Lower lobe of right lung (tissue), 2 donors: ENCODE data around the gene HSPA12B. TPM values are rescaled to one million over a fixed set of nuclear protein-coding genes. Genes with fewer than 3 reads are reported as not detected.

Experiments used
- ATAC-seq, 2 donors: fragments of 200-7000 bp; cut with Tn5 transposase; one replicate each; pipeline ENCODE4 v1.9.1; 2020 to 2022; ENCODE audit warnings: mild to moderate bottlenecking in 2 of 2, moderate library complexity in 2 of 2
- DNase-seq: peaks from one replicate; pipeline ENCODE4 v3.0.0-alpha.2; 2020
- H3K27ac ChIP-seq: fragments of 200-600 bp; one replicate; pipeline ENCODE4 v1.8.0; 2022
- H3K27me3 ChIP-seq: fragments of 200-600 bp; one replicate; pipeline ENCODE4 v1.8.0; 2022; ENCODE audit warnings: low read depth
- H3K36me3 ChIP-seq: fragments of 200-600 bp; one replicate; pipeline ENCODE4 v1.8.0; 2022; ENCODE audit warnings: mild to moderate bottlenecking
- H3K4me1 ChIP-seq: fragments of 200-600 bp; one replicate; pipeline ENCODE4 v1.8.0; 2022
- H3K4me3 ChIP-seq: fragments of 200-600 bp; one replicate; pipeline ENCODE4 v1.8.0; 2022; ENCODE audit warnings: mild to moderate bottlenecking
- H3K9me3 ChIP-seq: fragments of 200-600 bp; one replicate; pipeline ENCODE4 v1.8.0; 2022
- intact Hi-C: fragments of 100-400 bp; cut with DNase I; formaldehyde crosslinking; loops from one replicate; pipeline ENCODE4 v1.11.0; 2022
- total RNA-seq: library from RNA; stranded (reverse); fragmentation: NEBNext Ultra II Directional; extraction: Animal tissue kit (Norgen Biotek cat#: 25700); gene quantifications from one replicate; pipeline ENCODE4 v1.2.1, GENCODE V29; 2021
- TF ChIP-seq, protein P1 (sequence below): fragments of 200-600 bp; IDR thresholded peaks from one replicate; pipeline ENCODE4 v1.8.0; 2022; ENCODE audit warnings: antibody characterized with exemption, mild to moderate bottlenecking
- donor health status: DM: no; HTN: yes; CAD: no; lungs with severe emphysema.

Gene HSPA12B
- total RNA-seq, 1 donor from 2014 or later: 36.9 TPM

DNA sequence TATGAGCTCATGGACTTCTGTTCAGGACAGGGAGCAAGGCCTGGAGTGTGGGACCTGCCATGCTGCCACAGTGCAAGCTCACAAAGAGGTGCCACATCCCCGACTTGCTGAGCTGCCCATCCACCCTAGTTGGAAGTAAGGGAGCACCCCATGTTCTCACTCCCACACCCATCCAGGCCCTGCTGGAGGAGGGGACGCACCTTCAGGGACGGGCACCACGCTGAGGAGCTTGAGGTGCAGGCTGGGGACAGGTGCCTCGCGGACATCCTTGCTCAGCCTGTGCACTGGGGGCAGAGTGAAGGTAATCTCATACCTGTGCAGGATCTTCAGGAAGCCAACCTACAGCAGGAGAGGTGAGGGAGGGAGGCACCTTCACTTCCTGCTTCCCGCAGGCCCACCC, 22.8 kb downstream of the HSPA12B start:
- H3K4me3 ChIP-seq: no peak overlapping the region
- peaks cover 29% of the 10 kb centered on the region for H3K4me1 ChIP-seq
- DNase-seq (no peak), ATAC-seq (no peak)
- no peak overlapping the region for H3K27ac ChIP-seq
- peaks cover 2% of the 10 kb centered on the region for H3K27me3 ChIP-seq
- TF ChIP-seq, protein P1, sequence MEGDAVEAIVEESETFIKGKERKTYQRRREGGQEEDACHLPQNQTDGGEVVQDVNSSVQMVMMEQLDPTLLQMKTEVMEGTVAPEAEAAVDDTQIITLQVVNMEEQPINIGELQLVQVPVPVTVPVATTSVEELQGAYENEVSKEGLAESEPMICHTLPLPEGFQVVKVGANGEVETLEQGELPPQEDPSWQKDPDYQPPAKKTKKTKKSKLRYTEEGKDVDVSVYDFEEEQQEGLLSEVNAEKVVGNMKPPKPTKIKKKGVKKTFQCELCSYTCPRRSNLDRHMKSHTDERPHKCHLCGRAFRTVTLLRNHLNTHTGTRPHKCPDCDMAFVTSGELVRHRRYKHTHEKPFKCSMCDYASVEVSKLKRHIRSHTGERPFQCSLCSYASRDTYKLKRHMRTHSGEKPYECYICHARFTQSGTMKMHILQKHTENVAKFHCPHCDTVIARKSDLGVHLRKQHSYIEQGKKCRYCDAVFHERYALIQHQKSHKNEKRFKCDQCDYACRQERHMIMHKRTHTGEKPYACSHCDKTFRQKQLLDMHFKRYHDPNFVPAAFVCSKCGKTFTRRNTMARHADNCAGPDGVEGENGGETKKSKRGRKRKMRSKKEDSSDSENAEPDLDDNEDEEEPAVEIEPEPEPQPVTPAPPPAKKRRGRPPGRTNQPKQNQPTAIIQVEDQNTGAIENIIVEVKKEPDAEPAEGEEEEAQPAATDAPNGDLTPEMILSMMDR: no peak
- peaks cover 12% of the 10 kb centered on the region for H3K36me3 ChIP-seq
- no peaks in the 10 kb centered on the region for H3K9me3 ChIP-seq
- intact Hi-C loops: no loop called here

DNA sequence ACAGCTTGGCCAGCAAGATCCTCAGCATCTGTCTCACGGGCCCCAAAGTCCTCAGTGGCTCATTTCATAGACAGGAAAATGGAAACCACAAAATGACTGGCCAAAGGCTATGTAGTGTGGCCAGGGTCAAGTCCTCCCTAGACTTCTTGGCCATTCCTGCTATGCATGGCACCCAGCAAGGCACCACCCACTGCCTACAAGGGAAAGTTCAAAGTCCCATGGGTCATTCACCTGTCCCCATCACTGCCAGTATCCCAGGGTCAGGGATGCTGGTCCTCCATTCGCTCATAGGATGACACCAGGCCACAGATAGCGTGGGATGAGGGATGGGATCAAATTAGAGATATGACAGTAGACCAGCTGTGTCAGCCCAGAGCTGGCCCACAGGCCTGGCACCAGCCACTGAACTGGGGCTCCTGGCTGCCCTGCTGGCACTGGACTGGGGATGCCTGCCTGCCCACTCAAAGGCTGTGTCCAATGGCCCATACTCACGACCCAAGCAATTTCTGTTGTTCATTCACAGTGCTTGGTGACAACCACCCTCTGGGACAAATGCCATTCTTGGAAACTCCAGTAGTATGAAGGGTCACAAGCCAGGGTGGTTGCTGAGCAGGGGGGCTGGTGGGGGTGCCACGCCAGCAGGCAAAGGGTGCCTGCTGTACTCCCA, 23.5 kb downstream of the HSPA12B start:
- intact Hi-C loops: no loop called here
- peaks cover 29% of the 10 kb centered on the region for H3K4me1 ChIP-seq
- no peaks in the 10 kb centered on the region for H3K27me3 ChIP-seq
- H3K9me3 ChIP-seq: no peaks in the 10 kb centered on the region
- H3K36me3 ChIP-seq: peaks cover 11% of the 10 kb centered on the region
- H3K27ac ChIP-seq: no peak overlapping the region
- DNase-seq (no peak), ATAC-seq (no peak)
- TF ChIP-seq, protein P1: no peak
- no peak overlapping the region for H3K4me3 ChIP-seq

DNA sequence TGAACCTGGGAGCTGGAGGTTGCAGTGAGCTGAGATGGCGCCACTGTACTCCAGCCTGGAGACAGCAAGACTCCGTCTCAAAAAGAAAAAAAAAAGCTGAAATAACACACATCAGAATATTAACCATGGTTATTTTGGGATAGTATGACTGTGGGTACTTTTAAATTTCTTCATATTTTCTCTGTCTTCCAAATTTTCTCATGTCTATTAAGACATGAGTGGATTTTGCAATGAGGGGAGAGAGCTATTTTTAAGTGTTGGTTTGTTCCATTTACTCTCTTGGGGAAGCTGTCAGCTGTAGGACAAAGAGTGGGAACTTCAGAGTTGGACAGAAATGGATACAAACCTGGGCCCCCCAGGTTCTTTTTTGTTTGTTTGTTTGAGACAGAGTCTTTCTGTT, 24.8 kb downstream of the HSPA12B start:
- no peaks in the 10 kb centered on the region for H3K27me3 ChIP-seq
- TF ChIP-seq, protein P1: no peak
- no peak overlapping the region for H3K27ac ChIP-seq
- peaks cover 21% of the 10 kb centered on the region for H3K4me1 ChIP-seq
- H3K4me3 ChIP-seq: no peak overlapping the region
- H3K9me3 ChIP-seq: no peaks in the 10 kb centered on the region
- DNase-seq (no peak), ATAC-seq (no peak)
- intact Hi-C loops: no loop called here
- H3K36me3 ChIP-seq: peaks cover 13% of the 10 kb centered on the region

DNA sequence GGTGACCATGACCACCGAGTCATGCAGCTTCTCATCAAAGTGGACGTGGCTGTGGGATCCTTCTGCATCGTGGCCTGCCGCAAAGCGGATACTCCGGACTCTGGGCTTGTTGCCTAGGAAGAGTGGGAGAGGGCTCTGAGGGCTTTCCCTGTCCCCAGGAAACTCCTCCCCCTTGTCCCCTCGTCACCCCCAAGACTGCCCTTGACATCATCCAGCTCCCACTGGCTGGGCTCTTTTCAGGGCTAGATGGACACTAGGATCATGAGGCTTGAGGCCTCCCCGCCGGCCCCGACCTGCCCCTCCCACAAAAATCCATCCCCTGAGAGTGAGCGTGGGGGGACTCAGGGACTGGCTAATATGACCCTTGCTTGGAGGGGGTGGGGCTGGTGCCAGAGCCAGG, 26.1 kb downstream of the HSPA12B start:
- no peak overlapping the region for H3K27ac ChIP-seq
- H3K36me3 ChIP-seq: peaks cover 13% of the 10 kb centered on the region
- H3K4me1 ChIP-seq: peaks cover 13% of the 10 kb centered on the region

DNA sequence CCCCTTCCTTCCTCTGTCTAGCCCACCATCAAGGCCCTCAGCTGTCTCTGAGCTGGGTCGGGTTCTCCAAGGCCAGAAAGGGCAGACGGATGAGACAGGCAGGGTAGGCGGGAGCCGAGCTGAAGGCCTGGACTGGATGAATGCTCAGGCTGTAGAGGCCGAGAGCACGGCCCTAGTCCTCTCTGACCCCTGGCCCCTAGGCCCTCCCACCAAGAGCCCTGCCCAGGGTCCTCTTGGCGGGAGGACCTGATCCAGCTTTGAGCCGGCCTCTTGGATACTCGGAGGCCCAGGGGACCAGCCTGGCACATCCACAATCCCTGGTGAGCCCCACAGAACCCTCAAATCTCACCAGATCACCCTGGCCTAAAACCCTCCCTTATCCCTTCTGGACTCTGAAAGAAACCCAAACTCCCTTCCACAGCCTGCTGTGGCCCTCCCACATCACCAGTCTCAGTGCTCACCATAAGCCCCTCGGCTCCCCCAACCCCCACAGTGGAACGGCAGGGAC, 26.9 kb downstream of the HSPA12B start:
- H3K36me3 ChIP-seq: peaks cover 13% of the 10 kb centered on the region
- ATAC-seq: no peak

More for the DNA sequence above, 26.1 kb downstream of the HSPA12B start:
- no peak for DNase-seq
- no peak for ATAC-seq
- intact Hi-C loops: no loop called here
- Histone ChIP-seq H3K9me3 (no peaks in the 10 kb centered on the region), H3K4me3 (no peak overlapping the region), H3K27me3 (no peaks in the 10 kb centered on the region)
- TF ChIP-seq, protein P1: no peak

More for the DNA sequence above, 26.9 kb downstream of the HSPA12B start:
- Histone ChIP-seq H3K27me3 (no peaks in the 10 kb centered on the region), H3K4me3 (no peak overlapping the region), H3K27ac (no peak overlapping the region), H3K4me1 (peaks cover 12% of the 10 kb centered on the region), H3K9me3 (no peaks in the 10 kb centered on the region)
- intact Hi-C loops: no loop called here
- TF ChIP-seq, protein P1: no peak
- no peak for DNase-seq
